ENCODE results near the gene RFX4.

GRCh38 chr12:106745181-106745745 is 162.5 kb downstream of the RFX4 start:
- TF ChIP-seq POLR2A (IDR thresholded peaks at IDR 0.05; ENCODE audit: low read length) (no peak), JUN (IDR thresholded peaks at IDR 0.05) (no peak), ZFP36 (IDR thresholded peaks at IDR 0.05; ENCODE audit: borderline replicate concordance, partially characterized antibody) (no peak), EHF (CRISPR knock-in tag; IDR thresholded peaks at IDR 0.05) (no peak), EP300 (IDR thresholded peaks at IDR 0.05) (no peak), RAD21 (conservative IDR thresholded peaks at IDR 0.05 in 1 of 2, IDR thresholded peaks at IDR 0.05 in 1 of 2) (no peak), KDM1A (IDR thresholded peaks at IDR 0.05; ENCODE audit: low read depth) (no peak), REST (IDR thresholded peaks at IDR 0.05) (no peak), ESRRA (IDR thresholded peaks at IDR 0.05; ENCODE audit: borderline replicate concordance, low read length) (no peak), HDAC2 (IDR thresholded peaks at IDR 0.05) (no peak)
- TF ChIP-seq, protein P1, sequence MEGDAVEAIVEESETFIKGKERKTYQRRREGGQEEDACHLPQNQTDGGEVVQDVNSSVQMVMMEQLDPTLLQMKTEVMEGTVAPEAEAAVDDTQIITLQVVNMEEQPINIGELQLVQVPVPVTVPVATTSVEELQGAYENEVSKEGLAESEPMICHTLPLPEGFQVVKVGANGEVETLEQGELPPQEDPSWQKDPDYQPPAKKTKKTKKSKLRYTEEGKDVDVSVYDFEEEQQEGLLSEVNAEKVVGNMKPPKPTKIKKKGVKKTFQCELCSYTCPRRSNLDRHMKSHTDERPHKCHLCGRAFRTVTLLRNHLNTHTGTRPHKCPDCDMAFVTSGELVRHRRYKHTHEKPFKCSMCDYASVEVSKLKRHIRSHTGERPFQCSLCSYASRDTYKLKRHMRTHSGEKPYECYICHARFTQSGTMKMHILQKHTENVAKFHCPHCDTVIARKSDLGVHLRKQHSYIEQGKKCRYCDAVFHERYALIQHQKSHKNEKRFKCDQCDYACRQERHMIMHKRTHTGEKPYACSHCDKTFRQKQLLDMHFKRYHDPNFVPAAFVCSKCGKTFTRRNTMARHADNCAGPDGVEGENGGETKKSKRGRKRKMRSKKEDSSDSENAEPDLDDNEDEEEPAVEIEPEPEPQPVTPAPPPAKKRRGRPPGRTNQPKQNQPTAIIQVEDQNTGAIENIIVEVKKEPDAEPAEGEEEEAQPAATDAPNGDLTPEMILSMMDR (IDR thresholded peaks at IDR 0.05) = no peak
- TF ChIP-seq, protein P2, sequence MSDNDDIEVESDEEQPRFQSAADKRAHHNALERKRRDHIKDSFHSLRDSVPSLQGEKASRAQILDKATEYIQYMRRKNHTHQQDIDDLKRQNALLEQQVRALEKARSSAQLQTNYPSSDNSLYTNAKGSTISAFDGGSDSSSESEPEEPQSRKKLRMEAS (IDR thresholded peaks at IDR 0.05) = no peak

All from A549 (cell line).